CD14-positive monocyte (primary cell): ENCODE data around the gene UCN. TPM values are rescaled to one million over a fixed set of nuclear protein-coding genes. Genes with fewer than 3 reads are reported as not detected.

Experiments used
- DNase-seq, 3 donors: peaks; one replicate each; pipeline ENCODE4 v3.0.0-alpha.2; 2011 to 2022
- H2AFZ ChIP-seq: 2 replicates; pipeline ENCODE4 v1.6.0; 2012; ENCODE audit warnings: mild to moderate bottlenecking, low read depth, low read length, inconsistent platforms; ENCODE audit not compliant: insufficient read depth, poor library complexity, severe bottlenecking
- H3K27ac ChIP-seq, 2 donors: 1 replicate in 1 of 2; 2 replicates in 1 of 2; pipeline ENCODE4 v1.5.1; 2012 to 2013; ENCODE audit warnings: low read length in 2 of 2, control low read depth in 1 of 2, inconsistent platforms in 1 of 2, low read depth in 1 of 2, mild to moderate bottlenecking in 1 of 2
- H3K27me3 ChIP-seq, 2 donors: one replicate each; pipeline versions ENCODE4 v1.6.0 to v1.6.1; 2011 to 2013; ENCODE audit warnings: low read length in 2 of 2; ENCODE audit not compliant: control insufficient read depth in 2 of 2, insufficient read depth in 2 of 2
- H3K36me3 ChIP-seq, 2 donors: replicated peaks in 1 of 2; 1 replicate in 1 of 2; 2 replicates in 1 of 2; pipeline versions ENCODE4 v1.5.1 to v1.6.1; 2012 to 2013; ENCODE audit warnings: low read length in 2 of 2, control low read depth in 1 of 2, inconsistent platforms in 1 of 2, mild to moderate bottlenecking in 1 of 2; ENCODE audit not compliant: insufficient read depth in 2 of 2, control insufficient read depth in 1 of 2
- H3K4me1 ChIP-seq, 2 donors: 1 replicate in 1 of 2; 2 replicates in 1 of 2; pipeline versions ENCODE4 v1.5.1 to v1.6.1; 2012 to 2013; ENCODE audit warnings: low read length in 2 of 2, control low read depth in 1 of 2, inconsistent platforms in 1 of 2, mild to moderate bottlenecking in 1 of 2, moderate library complexity in 1 of 2; ENCODE audit not compliant: insufficient read depth in 2 of 2, control insufficient read depth in 1 of 2
- H3K4me2 ChIP-seq: replicated peaks from 2 replicates; pipeline ENCODE3; 2012; ENCODE audit warnings: low read length, moderate library complexity, mild to moderate bottlenecking; ENCODE audit not compliant: poor library complexity, severe bottlenecking; ENCODE audit errors: extremely low read depth
- H3K4me3 ChIP-seq, 3 experiments: fragments of 200-600 bp in 1 of 3; sonication (generic) in 1 of 3; replicated peaks in 1 of 3; 1 replicate in 2 of 3; 2 replicates in 1 of 3; pipeline ENCODE4 v1.5.1; 2011 to 2013; ENCODE audit warnings: low read length in 3 of 3, mild to moderate bottlenecking in 3 of 3, control low read depth in 2 of 3, low read depth in 2 of 3, inconsistent platforms in 1 of 3, moderate library complexity in 1 of 3
- H3K79me2 ChIP-seq: 2 replicates; pipeline ENCODE4 v1.6.0; 2012; ENCODE audit warnings: mild to moderate bottlenecking, control low read depth, inconsistent platforms, low read length, moderate library complexity; ENCODE audit not compliant: insufficient read depth
- H3K9ac ChIP-seq: 2 replicates; pipeline ENCODE4 v1.6.0; 2017; ENCODE audit warnings: low read length, mild to moderate bottlenecking; ENCODE audit not compliant: insufficient read depth, poor library complexity, severe bottlenecking
- H3K9me3 ChIP-seq, 2 donors: replicated peaks in 1 of 2; 1 replicate in 1 of 2; 2 replicates in 1 of 2; pipeline versions ENCODE4 v1.5.1 to v1.6.1; 2012 to 2013; ENCODE audit warnings: low read length in 2 of 2, control low read depth in 1 of 2; ENCODE audit not compliant: control insufficient read depth in 1 of 2, insufficient read depth in 1 of 2
- H4K20me1 ChIP-seq: 2 replicates; pipeline ENCODE4 v1.6.0; 2012; ENCODE audit warnings: mild to moderate bottlenecking, low read length, control low read depth, moderate library complexity; ENCODE audit not compliant: insufficient read depth
- H3K27ac Mint-ChIP-seq, 7 donors: one replicate each; pipeline ENCODE4 v1.8.0; 2020; ENCODE audit warnings: mild to moderate bottlenecking in 7 of 7, mixed read lengths in 7 of 7, moderate library complexity in 6 of 7, inconsistent platforms in 2 of 7
- H3K27me3 Mint-ChIP-seq, 3 donors: one replicate each; pipeline ENCODE4 v1.8.0; 2021 to 2022; ENCODE audit warnings: low read depth in 3 of 3, mild to moderate bottlenecking in 3 of 3, mixed read lengths in 3 of 3, moderate library complexity in 3 of 3, inconsistent platforms in 1 of 3
- H3K36me3 Mint-ChIP-seq, 2 donors: one replicate each; pipeline ENCODE4 v1.8.0; 2020; ENCODE audit warnings: mixed read lengths in 2 of 2, inconsistent platforms in 1 of 2, mild to moderate bottlenecking in 1 of 2
- H3K4me1 Mint-ChIP-seq: one replicate; pipeline ENCODE4 v1.8.0; 2020; ENCODE audit warnings: mild to moderate bottlenecking, mixed read lengths
- H3K4me3 Mint-ChIP-seq, 2 donors: one replicate each; pipeline ENCODE4 v1.8.0; 2020; ENCODE audit warnings: mild to moderate bottlenecking in 2 of 2, mixed read lengths in 2 of 2, moderate library complexity in 1 of 2
- H3K9me3 Mint-ChIP-seq, 7 donors: one replicate each; pipeline ENCODE4 v1.8.0; 2020 to 2022; ENCODE audit warnings: mixed read lengths in 7 of 7, mild to moderate bottlenecking in 6 of 7, moderate library complexity in 6 of 7, inconsistent platforms in 2 of 7
- WGBS: methylation state at CpG from one replicate; pipeline ENCODE4 v1.1.5; 2013; ENCODE audit warnings: missing lambda C conversion rate; ENCODE audit not compliant: insufficient coverage; 5-methylcytosine and 5-hydroxymethylcytosine counted together
- intact Hi-C, 2 donors: fragments of 100-400 bp; cut with micrococcal nuclease; formaldehyde crosslinking; loops; one replicate each; pipeline versions ENCODE4 v1.15.0 to v1.15.1; 2023
- polyA plus RNA-seq, 3 donors: library from polyadenylated mRNA; depleted of rRNA in 1 of 3; unstranded in 2 of 3; stranded (reverse) in 1 of 3; fragments of 300-500 nt in 2 of 3; fragments of >200 nt in 1 of 3; fragmentation: Illumina TruSeq in 2 of 3; gene quantifications; 1 replicate in 2 of 3; 2 replicates in 1 of 3; pipeline ENCODE4 v1.2.3, GENCODE V29; 2012 to 2021
- TF ChIP-seq, protein P1 (sequence below): fragments of 200-600 bp; IDR thresholded peaks from one replicate; pipeline ENCODE4 v1.8.0; 2022; ENCODE audit warnings: antibody characterized with exemption, mild to moderate bottlenecking

Gene UCN
- polyA plus RNA-seq, 3 donors = 0.39 to 2.2 (median 0.60) TPM

DNA sequence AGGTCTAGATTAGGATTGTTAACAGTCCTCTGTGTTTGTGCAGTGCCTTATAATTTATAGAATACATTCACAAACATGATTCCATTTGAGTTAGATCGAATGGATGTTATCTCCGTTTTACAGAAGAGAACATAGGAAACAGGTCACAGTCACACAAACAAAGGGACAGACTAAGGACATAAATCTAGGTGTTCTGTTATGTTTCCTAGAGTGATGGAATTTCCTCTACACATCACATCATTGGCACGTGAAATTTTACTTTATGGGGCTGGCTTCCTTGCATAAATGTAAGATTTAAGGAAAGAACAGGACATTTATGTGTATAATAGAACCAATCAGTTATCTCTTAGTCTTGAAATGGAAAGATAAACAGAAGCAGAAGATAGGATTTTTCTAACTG lies 19.6 kb downstream of the UCN start:
- WGBS = no CpG with 5 or more reads among the region's 3 CpGs
- intact Hi-C loops = no loop called here

DNA sequence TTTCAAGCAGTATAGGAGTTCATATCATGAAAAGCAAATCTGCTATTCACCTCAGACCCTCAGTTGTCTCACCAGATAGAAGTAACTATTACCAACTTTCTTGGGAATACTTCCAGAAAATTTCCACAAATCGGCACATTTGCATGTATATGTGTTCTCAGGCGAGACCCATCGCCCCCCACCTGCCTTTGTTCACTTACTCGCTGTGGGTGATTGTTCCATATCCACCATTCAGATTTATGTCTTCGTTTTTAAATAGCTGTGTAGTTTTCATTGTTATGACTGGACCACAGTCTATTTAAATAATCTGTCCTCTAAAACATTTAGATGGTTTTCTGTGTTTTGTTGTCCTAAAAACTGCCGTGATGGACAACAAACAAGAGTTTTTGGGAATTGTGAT lies 22.8 kb downstream of the UCN start:
- no peak overlapping the region for H3K4me3 ChIP-seq
- H4K20me1 ChIP-seq = no peaks in the 10 kb centered on the region
- no peaks in the 10 kb centered on the region for H3K36me3 ChIP-seq
- H2AFZ ChIP-seq = no peak overlapping the region
- H3K4me2 ChIP-seq = no peak overlapping the region
- no CpG with 5 or more reads among the region's 6 CpGs for WGBS
- peaks cover 0 to 4% of the 10 kb centered on the region in 2 donors for H3K4me1 ChIP-seq
- no peaks in the 10 kb centered on the region for H3K9me3 Mint-ChIP-seq
- H3K27ac ChIP-seq = no peak overlapping the region
- H3K4me3 Mint-ChIP-seq = no peak overlapping the region
- H3K4me1 Mint-ChIP-seq = peaks cover 2% of the 10 kb centered on the region
- no peak overlapping the region for H3K27ac Mint-ChIP-seq
- no peaks in the 10 kb centered on the region for H3K27me3 ChIP-seq
- TF ChIP-seq, protein P1, sequence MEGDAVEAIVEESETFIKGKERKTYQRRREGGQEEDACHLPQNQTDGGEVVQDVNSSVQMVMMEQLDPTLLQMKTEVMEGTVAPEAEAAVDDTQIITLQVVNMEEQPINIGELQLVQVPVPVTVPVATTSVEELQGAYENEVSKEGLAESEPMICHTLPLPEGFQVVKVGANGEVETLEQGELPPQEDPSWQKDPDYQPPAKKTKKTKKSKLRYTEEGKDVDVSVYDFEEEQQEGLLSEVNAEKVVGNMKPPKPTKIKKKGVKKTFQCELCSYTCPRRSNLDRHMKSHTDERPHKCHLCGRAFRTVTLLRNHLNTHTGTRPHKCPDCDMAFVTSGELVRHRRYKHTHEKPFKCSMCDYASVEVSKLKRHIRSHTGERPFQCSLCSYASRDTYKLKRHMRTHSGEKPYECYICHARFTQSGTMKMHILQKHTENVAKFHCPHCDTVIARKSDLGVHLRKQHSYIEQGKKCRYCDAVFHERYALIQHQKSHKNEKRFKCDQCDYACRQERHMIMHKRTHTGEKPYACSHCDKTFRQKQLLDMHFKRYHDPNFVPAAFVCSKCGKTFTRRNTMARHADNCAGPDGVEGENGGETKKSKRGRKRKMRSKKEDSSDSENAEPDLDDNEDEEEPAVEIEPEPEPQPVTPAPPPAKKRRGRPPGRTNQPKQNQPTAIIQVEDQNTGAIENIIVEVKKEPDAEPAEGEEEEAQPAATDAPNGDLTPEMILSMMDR = no peak
- intact Hi-C loops = no loop called here
- H3K79me2 ChIP-seq = no peaks in the 10 kb centered on the region
- H3K27me3 Mint-ChIP-seq = peaks cover 2 to 7% (median 7%) of the 10 kb centered on the region in 3 donors
- no peaks in the 10 kb centered on the region for H3K9me3 ChIP-seq
- no peak for DNase-seq
- H3K36me3 Mint-ChIP-seq = no peaks in the 10 kb centered on the region
- H3K9ac ChIP-seq = no peak overlapping the region

More for the DNA sequence above, 19.6 kb downstream of the UCN start:
- H3K27ac ChIP-seq = no peak overlapping the region
- no peaks in the 10 kb centered on the region for H4K20me1 ChIP-seq
- H3K4me1 Mint-ChIP-seq = peaks cover 2% of the 10 kb centered on the region
- no peak overlapping the region for H3K4me3 Mint-ChIP-seq
- TF ChIP-seq, protein P1 = no peak
- H3K27me3 ChIP-seq = no peaks in the 10 kb centered on the region
- no peak overlapping the region for H3K4me2 ChIP-seq
- no peaks in the 10 kb centered on the region for H3K36me3 ChIP-seq
- no peak for DNase-seq
- no peak overlapping the region for H3K27ac Mint-ChIP-seq
- H3K4me1 ChIP-seq = peaks cover 0 to 7% of the 10 kb centered on the region in 2 donors
- no peak overlapping the region for H2AFZ ChIP-seq
- H3K79me2 ChIP-seq = no peaks in the 10 kb centered on the region
- no peak overlapping the region for H3K4me3 ChIP-seq
- H3K27me3 Mint-ChIP-seq = peaks cover 1 to 7% (median 4%) of the 10 kb centered on the region in 3 donors
- no peaks in the 10 kb centered on the region for H3K9me3 Mint-ChIP-seq
- H3K9me3 ChIP-seq = no peaks in the 10 kb centered on the region
- H3K36me3 Mint-ChIP-seq = no peaks in the 10 kb centered on the region
- no peak overlapping the region for H3K9ac ChIP-seq
